ENCODE results near the gene DHH.
A peak's percentile ranks its signal among the peaks of the same experiment; 100 is the strongest.

DHH gene

GRCh38 chr12:49048953-49049352 lies 45.6 kb downstream of the DHH start:
- no peak for DNase-seq

- no peak for DNase-seq
Measured at GRCh38 chr12:49046129-49046895, 48.3 kb downstream of the DHH start.

- DNase-seq, result no peak
Measured at GRCh38 chr12:49044660-49045059, 49.9 kb downstream of the DHH start.

- DNase-seq, result peak; percentile 92
Measured at GRCh38 chr12:49043856-49044258, 50.7 kb downstream of the DHH start.

- DNase-seq, result no peak
Measured at GRCh38 chr12:49043241-49043640, 51.4 kb downstream of the DHH start.

- no peak for DNase-seq
Measured at GRCh38 chr12:49041881-49042484, 52.6 kb downstream of the DHH start.

- no peak for DNase-seq
Measured at GRCh38 chr12:49041036-49041880, 53.3 kb downstream of the DHH start.

- no peak for DNase-seq
Measured at GRCh38 chr12:49040364-49040855, 54.2 kb downstream of the DHH start.

GRCh38 chr12:49039421-49040363 lies 54.9 kb downstream of the DHH start:
- DNase-seq, result no peak

- DNase-seq, result no peak
Measured at GRCh38 chr12:49038291-49038955, 56.2 kb downstream of the DHH start.

GRCh38 chr12:49037947-49038237 lies 56.7 kb downstream of the DHH start:
- no peak for DNase-seq

- DNase-seq, result no peak
Measured at GRCh38 chr12:49037111-49037946, 57.3 kb downstream of the DHH start.
